Suprapubic skin (tissue), 4 donors: Measurements from ENCODE around the gene KCNT1. TPM values are rescaled to one million over a fixed set of nuclear protein-coding genes. Genes with fewer than 3 reads are reported as not detected.

ENCODE experiments used
- DNase-seq, 2 donors: peaks; one replicate each; pipeline ENCODE4 v3.0.0-alpha.2; 2019; ENCODE audit warnings: low spot score in 2 of 2
- H3K27ac ChIP-seq: fragments of 200-600 bp; sonication (generic); one replicate; pipeline ENCODE4 v1.5.1; 2019
- H3K27me3 ChIP-seq: fragments of 200-600 bp; sonication (generic); one replicate; pipeline ENCODE4 v1.5.1; 2019
- H3K36me3 ChIP-seq: fragments of 200-600 bp; sonication (generic); one replicate; pipeline ENCODE4 v1.5.1; 2019
- H3K4me1 ChIP-seq: fragments of 200-600 bp; sonication (generic); one replicate; pipeline ENCODE4 v1.5.1; 2019
- H3K4me3 ChIP-seq: fragments of 200-600 bp; sonication (generic); one replicate; pipeline ENCODE4 v1.5.1; 2019; ENCODE audit warnings: mild to moderate bottlenecking
- H3K9me3 ChIP-seq: fragments of 200-600 bp; sonication (generic); one replicate; pipeline ENCODE4 v1.5.1; 2019
- CTCF ChIP-seq, 2 donors: fragments of 200-600 bp in 1 of 2; fragments of 450-650 bp in 1 of 2; sonication (generic) in 1 of 2; IDR thresholded peaks; one replicate each; pipeline ENCODE4 v1.5.1; 2016 to 2019; ENCODE audit warnings: antibody characterized with exemption in 2 of 2, mild to moderate bottlenecking in 1 of 2, moderate library complexity in 1 of 2
- EP300 ChIP-seq: sonication (generic); formaldehyde crosslinking; IDR thresholded peaks from one replicate; pipeline ENCODE4 v1.6.1; 2017; ENCODE audit warnings: antibody characterized with exemption
- POLR2A ChIP-seq, 2 donors: fragments of 450-650 bp; IDR thresholded peaks; one replicate each; pipeline ENCODE4 v1.6.1; 2017; ENCODE audit warnings: antibody characterized with exemption in 2 of 2, mild to moderate bottlenecking in 2 of 2, moderate library complexity in 2 of 2
- POLR2AphosphoS5 ChIP-seq, 3 donors: sonication (generic); formaldehyde crosslinking; IDR thresholded peaks; one replicate each; pipeline ENCODE4 v1.6.1; 2017; ENCODE audit warnings: antibody characterized with exemption in 3 of 3
- WGBS: methylation state at CpG from one replicate; pipeline ENCODE4 v1.1.5; 2018; 5-methylcytosine and 5-hydroxymethylcytosine counted together
- total RNA-seq, 4 donors: library from RNA; depleted of rRNA; stranded (reverse); fragments of >200 nt; gene quantifications; one replicate each; pipeline ENCODE4 v1.1.0, GENCODE V29; 2016

KCNT1 gene
- total RNA-seq, 4 donors from 2014 or later, result 0.10 to 0.23 TPM; not detected in 2

- no peaks in the 10 kb centered on the region for H3K9me3 ChIP-seq
- H3K4me1 ChIP-seq, result no peaks in the 10 kb centered on the region
- no peak overlapping the region for H3K27ac ChIP-seq
- no peak overlapping the region for H3K4me3 ChIP-seq
- peaks cover 37% of the 10 kb centered on the region for H3K27me3 ChIP-seq
- TF ChIP-seq CTCF (IDR thresholded peaks at IDR 0.05) (no peak), POLR2A (IDR thresholded peaks at IDR 0.05) (no peak), POLR2AphosphoS5 (IDR thresholded peaks at IDR 0.05) (no peak), EP300 (no peak)
- WGBS, result 66% methylated on average over 18 of the region's 19 CpGs
- DNase-seq, result peak in 1 of 2 donors; percentile 56
- H3K36me3 ChIP-seq, result no peaks in the 10 kb centered on the region
Observed at GRCh38 chr9:135661816-135662560, 40.0 kb upstream of the KCNT1 start.

GRCh38 chr9:135662758-135663450, 39.1 kb upstream of the KCNT1 start, which contains the start of gene LCN9:
Gene LCN9 (plus strand): TSS chr9:135663309. CDS start chr9:135663322, 13 bp downstream.
- H3K4me1 ChIP-seq, result no peaks in the 10 kb centered on the region
- no peaks in the 10 kb centered on the region for H3K36me3 ChIP-seq
- H3K4me3 ChIP-seq, result no peak within 1 kb of the TSS
- no peak within 1 kb of the TSS for H3K27ac ChIP-seq
- DNase-seq, result peak in 1 of 2 donors; percentile 63
- H3K9me3 ChIP-seq, result no peaks in the 10 kb centered on the region
- H3K27me3 ChIP-seq, result peaks cover 45% of the 10 kb centered on the region
- WGBS, result 55% methylated on average over 14 of the region's 25 CpGs
- no peak for TF ChIP-seq EP300
- TF ChIP-seq POLR2A (IDR thresholded peaks at IDR 0.05), result no peak
- TF ChIP-seq CTCF (IDR thresholded peaks at IDR 0.05), result no peak

- Histone ChIP-seq H3K4me1 (no peaks in the 10 kb centered on the region), H3K27ac (no peak overlapping the region), H3K27me3 (peaks cover 49% of the 10 kb centered on the region), H3K36me3 (no peaks in the 10 kb centered on the region), H3K4me3 (no peak overlapping the region), H3K9me3 (no peaks in the 10 kb centered on the region)
- DNase-seq, result peak in 1 of 2 donors; percentile 53
- WGBS, result 47% methylated on average over 3 of the region's 3 CpGs
- TF ChIP-seq POLR2AphosphoS5 (IDR thresholded peaks at IDR 0.05) (no peak), CTCF (IDR thresholded peaks at IDR 0.05) (no peak), POLR2A (IDR thresholded peaks at IDR 0.05) (no peak), EP300 (no peak)
Observed at GRCh38 chr9:135663451-135663770, 38.6 kb upstream of the KCNT1 start.

- H3K9me3 ChIP-seq, result peaks cover 4% of the 10 kb centered on the region
- no peak overlapping the region for H3K4me3 ChIP-seq
- peak in 1 of 2 donors; percentile 49 for DNase-seq
- H3K4me1 ChIP-seq, result no peaks in the 10 kb centered on the region
- no peak overlapping the region for H3K27ac ChIP-seq
- peaks cover 53% of the 10 kb centered on the region for H3K27me3 ChIP-seq
- 88% methylated on average over 12 of the region's 12 CpGs for WGBS
- H3K36me3 ChIP-seq, result no peaks in the 10 kb centered on the region
- TF ChIP-seq POLR2A (IDR thresholded peaks at IDR 0.05), result no peak
- TF ChIP-seq POLR2AphosphoS5 (IDR thresholded peaks at IDR 0.05), result no peak
- no peak for TF ChIP-seq EP300
- TF ChIP-seq CTCF (IDR thresholded peaks at IDR 0.05), result no peak
Observed at GRCh38 chr9:135663857-135664256, 38.1 kb upstream of the KCNT1 start.

GRCh38 chr9:135664266-135664665, 37.7 kb upstream of the KCNT1 start:
- H3K27me3 ChIP-seq, result peaks cover 57% of the 10 kb centered on the region
- TF ChIP-seq CTCF (IDR thresholded peaks at IDR 0.05) (no peak), POLR2AphosphoS5 (IDR thresholded peaks at IDR 0.05) (no peak), EP300 (no peak), POLR2A (IDR thresholded peaks at IDR 0.05) (no peak)
- peaks cover 5% of the 10 kb centered on the region for H3K9me3 ChIP-seq
- 92% methylated on average over 10 of the region's 10 CpGs for WGBS
- no peaks in the 10 kb centered on the region for H3K36me3 ChIP-seq
- no peaks in the 10 kb centered on the region for H3K4me1 ChIP-seq
- no peak overlapping the region for H3K4me3 ChIP-seq
- peak in 1 of 2 donors; percentile 70 for DNase-seq
- no peak overlapping the region for H3K27ac ChIP-seq
